Immature natural killer cell (primary cell): ENCODE data around the gene EVL. TPM values are rescaled to one million over a fixed set of nuclear protein-coding genes. Genes with fewer than 3 reads are reported as not detected.
A peak's percentile ranks its signal among the peaks of the same experiment; 100 is the strongest.

Experiments
- DNase-seq, 3 donors: peaks; one replicate each; pipeline ENCODE4 v3.0.0; 2022; ENCODE audit warnings: mixed read lengths in 1 of 3
- H3K27ac Mint-ChIP-seq, 6 donors: one replicate each; pipeline ENCODE4 v1.8.0; 2020; ENCODE audit warnings: mixed read lengths in 6 of 6, mild to moderate bottlenecking in 5 of 6, inconsistent platforms in 4 of 6, moderate library complexity in 3 of 6
- H3K27me3 Mint-ChIP-seq, 3 donors: one replicate each; pipeline ENCODE4 v1.8.0; 2020 to 2021; ENCODE audit warnings: low read depth in 3 of 3, mild to moderate bottlenecking in 3 of 3, mixed read lengths in 3 of 3, moderate library complexity in 3 of 3, inconsistent platforms in 1 of 3
- H3K36me3 Mint-ChIP-seq, 3 donors: one replicate each; pipeline ENCODE4 v1.8.0; 2020; ENCODE audit warnings: mixed read lengths in 3 of 3, inconsistent platforms in 2 of 3, mild to moderate bottlenecking in 2 of 3
- H3K4me1 Mint-ChIP-seq, 2 donors: one replicate each; pipeline ENCODE4 v1.8.0; 2020; ENCODE audit warnings: inconsistent platforms in 2 of 2, mild to moderate bottlenecking in 2 of 2, mixed read lengths in 2 of 2, moderate library complexity in 1 of 2
- H3K4me3 Mint-ChIP-seq, 5 donors: one replicate each; pipeline ENCODE4 v1.8.0; 2020; ENCODE audit warnings: mild to moderate bottlenecking in 5 of 5, mixed read lengths in 5 of 5, inconsistent platforms in 3 of 5, moderate library complexity in 3 of 5
- H3K9me3 Mint-ChIP-seq, 6 donors: one replicate each; pipeline ENCODE4 v1.8.0; 2020; ENCODE audit warnings: mild to moderate bottlenecking in 6 of 6, mixed read lengths in 6 of 6, inconsistent platforms in 4 of 6, moderate library complexity in 3 of 6
- polyA plus RNA-seq, 3 donors: library from polyadenylated mRNA; unstranded; fragments of 300-500 nt; fragmentation: Illumina TruSeq; gene quantifications; one replicate each; pipeline ENCODE4 v1.2.3, GENCODE V29; 2021

The EVL gene
- polyA plus RNA-seq, 3 donors from 2014 or later, result 56.8 to 135 (median 76.3) TPM

DNA sequence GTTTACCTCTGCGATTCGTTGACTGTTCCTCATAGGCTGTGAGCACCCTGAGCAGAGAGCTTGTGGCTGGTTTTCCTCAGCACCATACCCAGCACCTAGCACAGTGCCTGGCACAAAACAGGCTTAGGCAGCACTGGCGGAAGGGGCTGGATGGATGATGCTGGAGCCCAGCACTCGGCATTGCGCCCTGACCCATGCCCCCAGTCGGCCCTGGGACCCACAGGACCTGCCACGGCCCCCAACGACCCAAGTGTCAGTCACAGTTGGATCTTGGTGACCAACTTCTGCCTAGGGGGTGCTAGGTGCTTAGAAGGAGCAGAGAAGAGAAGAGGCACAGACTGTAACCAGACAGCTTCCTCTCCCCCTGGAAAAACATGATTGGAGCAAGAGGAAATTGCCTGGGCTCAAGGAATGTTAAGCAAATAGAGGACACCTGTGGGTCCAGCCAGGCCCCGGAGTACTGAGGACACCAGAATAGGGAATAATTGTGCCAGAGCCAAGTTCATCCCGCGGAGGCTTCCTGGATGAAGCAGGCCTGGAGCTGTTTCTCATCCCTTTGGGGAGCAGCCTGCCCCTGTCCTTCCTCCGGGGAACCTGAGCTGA lies 62.7 kb downstream of the EVL start:
- H3K27me3 Mint-ChIP-seq, result peaks cover 4 to 10% (median 4%) of the 10 kb centered on the region in 3 donors
- H3K27ac Mint-ChIP-seq, result peak overlapping the region in 2 of 6 donors; percentile 25 to 34
- H3K4me1 Mint-ChIP-seq, result peaks cover 0 to 6% of the 10 kb centered on the region in 2 donors
- DNase-seq, result no peak
- no peaks in the 10 kb centered on the region for H3K9me3 Mint-ChIP-seq
- no peak overlapping the region for H3K4me3 Mint-ChIP-seq
- peaks cover 7 to 52% (median 27%) of the 10 kb centered on the region in 3 donors for H3K36me3 Mint-ChIP-seq

DNA sequence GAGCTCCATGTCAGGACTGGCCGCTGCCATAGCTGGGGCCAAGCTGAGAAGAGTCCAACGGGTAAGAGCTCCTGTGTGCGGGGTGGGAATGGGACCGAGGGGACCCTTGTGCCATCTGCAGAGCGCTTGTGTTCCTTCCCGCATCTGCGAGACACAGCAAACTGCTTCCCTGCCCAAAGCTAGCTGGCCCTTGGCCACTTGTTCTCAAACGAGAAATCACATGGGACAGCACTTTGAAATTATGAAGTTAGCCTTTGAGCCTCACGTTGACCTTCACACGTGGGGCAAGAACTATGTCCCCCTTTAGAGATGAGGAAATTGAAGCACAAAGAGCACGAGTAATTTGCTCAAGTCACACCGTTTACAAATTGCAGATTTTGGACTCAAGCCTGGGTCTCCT lies 63.5 kb downstream of the EVL start:
- no peak for DNase-seq
- Mint-ChIP-seq H3K27me3 (peaks cover 4 to 10% (median 4%) of the 10 kb centered on the region in 3 donors), H3K36me3 (peaks cover 3 to 52% (median 24%) of the 10 kb centered on the region in 3 donors), H3K4me3 (no peak overlapping the region), H3K4me1 (peaks cover 0 to 4% of the 10 kb centered on the region in 2 donors), H3K27ac (no peak overlapping the region), H3K9me3 (no peaks in the 10 kb centered on the region)

DNA sequence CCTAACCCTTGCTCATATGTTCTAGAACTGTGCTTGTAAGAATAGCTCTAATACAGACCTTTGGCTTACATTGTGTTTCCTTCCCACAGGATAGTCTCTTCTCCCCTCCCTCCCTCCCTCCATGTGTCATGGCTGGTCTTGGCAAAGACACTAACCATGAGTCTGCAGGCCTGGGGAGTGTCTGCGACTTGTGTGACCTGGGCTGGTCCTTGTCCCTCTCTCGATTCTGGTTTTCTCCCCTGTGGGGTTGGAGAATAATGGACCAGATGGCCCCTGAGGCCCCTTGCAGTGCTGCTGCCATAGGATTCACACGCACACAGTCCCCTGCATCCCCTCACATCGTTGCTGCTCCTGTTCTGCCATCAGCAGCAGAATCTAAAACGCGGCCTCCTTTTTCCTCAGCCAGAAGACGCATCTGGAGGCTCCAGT lies 64.0 kb downstream of the EVL start:
- Mint-ChIP-seq H3K9me3 (no peaks in the 10 kb centered on the region), H3K4me3 (no peak overlapping the region), H3K36me3 (peaks cover 3 to 56% (median 27%) of the 10 kb centered on the region in 3 donors), H3K27ac (peak overlapping the region in 1 of 6 donors; percentile 29), H3K4me1 (peaks cover 0 to 4% of the 10 kb centered on the region in 2 donors), H3K27me3 (peaks cover 4 to 12% (median 4%) of the 10 kb centered on the region in 3 donors)
- no peak for DNase-seq

DNA sequence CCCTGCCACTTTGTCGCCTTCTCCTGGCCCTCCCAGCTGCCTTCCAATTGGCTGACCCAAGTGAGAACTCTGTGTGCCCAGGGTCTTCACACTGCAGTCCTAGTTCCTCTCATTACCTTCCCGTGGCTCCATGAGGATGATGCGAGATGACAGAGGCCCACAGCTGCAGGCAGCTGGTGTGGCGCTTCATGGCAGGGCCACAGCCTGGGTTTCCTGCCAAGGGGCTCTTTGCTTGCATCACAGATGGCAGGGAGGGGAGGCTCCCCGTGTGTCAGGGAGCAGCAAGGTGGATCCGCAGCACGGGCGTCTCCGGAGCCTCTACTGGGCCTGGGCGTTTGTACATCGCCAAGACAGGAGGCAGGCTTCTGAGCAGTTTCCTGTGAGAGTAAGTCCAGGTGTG lies 65.3 kb downstream of the EVL start:
- Mint-ChIP-seq H3K9me3 (no peaks in the 10 kb centered on the region), H3K27ac (peak overlapping the region in 2 of 6 donors; percentile 51 to 81), H3K36me3 (peaks cover 3 to 54% (median 23%) of the 10 kb centered on the region in 3 donors)

DNA sequence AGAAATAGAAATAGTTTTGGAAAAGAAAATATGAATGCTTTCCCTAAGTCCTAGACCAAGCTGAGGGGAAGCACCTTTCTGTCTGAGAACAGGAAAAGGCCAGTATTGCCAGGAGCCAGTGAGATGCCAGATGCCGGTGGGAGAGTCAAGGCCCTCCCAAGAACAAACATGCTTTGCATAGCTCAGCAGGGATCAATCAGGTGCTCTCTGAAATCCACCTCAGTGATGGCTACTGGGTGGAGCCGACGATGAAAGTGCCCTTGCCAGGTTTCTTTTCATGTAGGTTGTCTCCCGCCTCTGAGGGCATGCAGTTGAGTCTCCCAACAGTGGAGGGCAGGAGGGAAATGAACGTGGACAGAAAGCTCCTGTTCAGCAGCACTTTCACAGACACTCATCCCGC lies 66.0 kb downstream of the EVL start:
- H3K36me3 Mint-ChIP-seq, result peaks cover 3 to 56% (median 23%) of the 10 kb centered on the region in 3 donors
- peaks cover 3 to 10% (median 4%) of the 10 kb centered on the region in 3 donors for H3K27me3 Mint-ChIP-seq
- H3K9me3 Mint-ChIP-seq, result no peaks in the 10 kb centered on the region
- no peak for DNase-seq
- peak overlapping the region in 4 of 6 donors; percentile 14 to 76 (median 54) for H3K27ac Mint-ChIP-seq
- H3K4me1 Mint-ChIP-seq, result peaks cover 0 to 2% of the 10 kb centered on the region in 2 donors
- H3K4me3 Mint-ChIP-seq, result no peak overlapping the region

More for the DNA sequence above, 65.3 kb downstream of the EVL start:
- Mint-ChIP-seq H3K4me1 (peaks cover 0 to 2% of the 10 kb centered on the region in 2 donors), H3K4me3 (no peak overlapping the region), H3K27me3 (peaks cover 3 to 10% (median 4%) of the 10 kb centered on the region in 3 donors)
- no peak for DNase-seq

DNA sequence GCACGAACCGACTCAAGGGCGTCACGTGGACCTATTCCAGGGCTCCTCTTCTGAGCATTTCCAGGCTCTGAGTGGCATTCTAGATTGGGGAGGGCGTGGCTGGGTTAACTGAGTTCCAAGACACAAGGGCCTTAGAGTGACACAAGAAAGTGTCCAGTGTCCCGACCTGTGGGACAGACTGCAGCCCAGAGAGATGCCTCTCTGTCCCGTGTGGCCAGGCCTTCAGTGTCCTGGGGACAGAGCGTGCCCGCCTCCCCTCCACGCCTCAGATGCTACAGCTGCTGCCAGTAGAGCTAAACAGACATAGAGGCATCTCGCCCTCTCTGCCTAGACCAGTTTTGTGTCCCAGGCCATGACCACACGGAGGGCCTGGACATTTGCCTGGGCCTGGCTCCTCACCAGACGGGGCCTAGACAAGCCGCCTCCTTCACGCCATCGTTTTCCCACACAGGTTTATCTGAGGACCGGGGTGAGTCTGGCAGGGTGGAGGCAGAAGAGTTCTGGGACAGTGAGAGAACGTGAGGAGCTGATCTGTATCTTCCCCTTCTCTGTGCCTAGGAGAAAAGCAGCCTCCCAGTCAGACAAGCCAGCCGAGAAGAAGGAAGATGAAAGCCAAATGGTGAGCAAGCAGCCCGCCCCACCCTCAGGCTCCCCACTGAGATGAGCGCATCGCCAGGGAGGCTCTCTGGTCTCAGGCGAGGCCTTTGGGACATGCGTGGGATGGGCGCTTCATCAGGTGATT lies 67.1 kb downstream of the EVL start:
- Mint-ChIP-seq H3K4me1 (peaks cover 0 to 3% of the 10 kb centered on the region in 2 donors), H3K27ac (peak overlapping the region in 3 of 6 donors; percentile 16 to 29 (median 26)), H3K9me3 (no peaks in the 10 kb centered on the region), H3K36me3 (peaks cover 3 to 63% (median 27%) of the 10 kb centered on the region in 3 donors), H3K4me3 (no peak overlapping the region), H3K27me3 (peaks cover 3 to 12% (median 4%) of the 10 kb centered on the region in 3 donors)
- DNase-seq, result no peak

DNA sequence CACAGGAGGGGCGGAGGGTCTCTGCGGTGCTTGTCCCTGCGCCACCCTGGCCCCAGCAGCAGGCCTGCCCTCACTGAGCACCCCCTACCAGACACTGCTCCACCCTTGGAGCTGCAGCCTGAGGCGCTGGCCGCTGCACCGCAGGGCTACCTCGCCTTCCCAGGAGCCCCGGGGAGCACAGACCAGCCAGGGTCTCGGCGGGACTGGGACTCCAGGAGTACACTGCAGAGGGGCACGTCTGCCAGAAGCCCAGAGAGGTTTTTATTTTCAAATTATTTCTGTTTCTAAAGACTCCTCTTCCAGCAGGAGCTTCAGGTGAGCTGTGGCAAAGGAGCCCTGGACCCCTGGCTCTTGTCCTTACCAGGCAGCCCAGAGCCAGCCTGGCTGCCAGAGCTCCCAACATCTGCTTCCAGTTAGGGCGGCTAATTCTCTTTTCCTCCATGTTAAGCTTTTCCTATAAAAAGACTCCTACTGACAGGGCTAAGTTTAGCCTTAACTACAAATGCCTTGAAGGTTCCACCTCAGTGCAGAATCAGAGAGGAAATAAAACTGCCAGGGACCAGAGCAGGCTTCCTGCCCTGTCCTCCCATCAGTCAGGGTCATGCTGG lies 67.8 kb downstream of the EVL start:
- DNase-seq, result no peak
- peaks cover 3 to 12% (median 5%) of the 10 kb centered on the region in 3 donors for H3K27me3 Mint-ChIP-seq
- no peaks in the 10 kb centered on the region for H3K9me3 Mint-ChIP-seq
- peaks cover 3 to 60% (median 23%) of the 10 kb centered on the region in 3 donors for H3K36me3 Mint-ChIP-seq
- H3K27ac Mint-ChIP-seq, result peak overlapping the region in 1 of 6 donors; percentile 58
- no peak overlapping the region for H3K4me3 Mint-ChIP-seq
- peaks cover 0 to 3% of the 10 kb centered on the region in 2 donors for H3K4me1 Mint-ChIP-seq

DNA sequence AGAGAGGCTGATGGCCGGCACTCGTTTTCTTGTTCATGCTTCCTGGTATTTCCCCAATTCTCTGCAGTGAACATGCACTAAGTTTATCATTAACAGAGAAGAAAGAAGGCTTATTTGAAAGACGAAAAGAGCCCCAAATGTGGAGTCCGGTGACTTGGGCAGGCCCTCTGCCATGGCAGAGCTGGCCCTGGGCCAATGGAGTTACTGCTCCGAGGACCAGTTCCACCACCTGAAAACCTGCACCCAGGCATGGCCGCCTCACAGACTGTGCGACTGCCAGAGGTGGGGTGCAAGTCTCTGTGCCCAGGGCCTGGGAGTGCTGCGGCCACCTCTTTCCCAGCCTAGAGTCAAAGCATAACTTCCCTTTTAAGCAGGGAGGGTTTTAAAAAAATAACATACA lies 69.4 kb downstream of the EVL start:
- Mint-ChIP-seq H3K36me3 (peaks cover 8 to 66% (median 23%) of the 10 kb centered on the region in 3 donors), H3K27me3 (peaks cover 3 to 17% (median 17%) of the 10 kb centered on the region in 3 donors), H3K27ac (no peak overlapping the region), H3K9me3 (no peaks in the 10 kb centered on the region), H3K4me1 (peaks cover 4 to 6% of the 10 kb centered on the region in 2 donors), H3K4me3 (no peak overlapping the region)
- DNase-seq, result no peak

DNA sequence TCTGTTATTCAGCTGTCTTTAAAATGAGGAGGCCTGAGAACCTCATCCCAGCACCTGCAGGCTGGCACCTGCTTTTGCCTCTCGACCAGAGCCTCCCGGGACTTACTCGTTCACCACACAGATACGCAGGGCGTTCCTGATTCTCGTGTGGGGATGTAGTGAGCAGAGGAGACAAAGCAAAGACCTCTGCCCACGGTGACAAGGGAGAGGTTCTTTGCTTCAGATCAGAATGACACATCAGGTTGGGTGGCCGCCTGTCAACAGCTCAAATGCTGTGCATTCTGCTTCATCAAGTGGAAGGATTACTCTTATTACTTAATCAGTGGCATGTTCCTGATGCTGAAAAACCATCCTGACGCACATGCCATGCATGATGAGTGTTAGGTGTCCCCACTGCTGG lies 69.9 kb downstream of the EVL start:
- Mint-ChIP-seq H3K4me3 (no peak overlapping the region), H3K36me3 (peaks cover 10 to 64% (median 20%) of the 10 kb centered on the region in 3 donors), H3K4me1 (peaks cover 4 to 6% of the 10 kb centered on the region in 2 donors), H3K27ac (peak overlapping the region in 4 of 6 donors; percentile 31 to 57 (median 50)), H3K27me3 (peaks cover 3 to 18% (median 14%) of the 10 kb centered on the region in 3 donors), H3K9me3 (no peaks in the 10 kb centered on the region)
- DNase-seq, result no peak

DNA sequence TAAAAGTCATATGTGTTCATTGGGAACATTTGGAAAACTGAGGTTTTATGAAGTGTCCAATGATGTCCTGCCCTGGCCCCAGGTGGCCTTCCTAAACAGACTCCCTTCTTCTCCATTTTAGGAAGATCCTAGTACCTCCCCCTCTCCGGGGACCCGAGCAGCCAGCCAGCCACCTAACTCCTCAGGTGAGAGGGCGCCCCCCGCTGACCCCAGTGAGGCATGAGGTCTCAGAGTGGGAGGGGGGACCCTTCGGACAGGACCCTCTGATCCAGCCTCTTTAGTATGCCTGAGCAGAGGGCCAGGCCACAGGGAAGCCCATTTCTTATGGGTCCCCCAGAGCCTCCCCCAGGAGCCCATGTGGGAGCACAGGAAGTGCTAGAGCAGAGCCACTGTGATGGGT lies 70.6 kb downstream of the EVL start:
- Mint-ChIP-seq H3K27ac (peak overlapping the region in 5 of 6 donors; percentile 31 to 61 (median 45)), H3K4me3 (no peak overlapping the region), H3K4me1 (peaks cover 4 to 6% of the 10 kb centered on the region in 2 donors), H3K9me3 (no peaks in the 10 kb centered on the region), H3K36me3 (peaks cover 8 to 64% (median 18%) of the 10 kb centered on the region in 3 donors), H3K27me3 (peaks cover 3 to 18% (median 17%) of the 10 kb centered on the region in 3 donors)
- no peak for DNase-seq

DNA sequence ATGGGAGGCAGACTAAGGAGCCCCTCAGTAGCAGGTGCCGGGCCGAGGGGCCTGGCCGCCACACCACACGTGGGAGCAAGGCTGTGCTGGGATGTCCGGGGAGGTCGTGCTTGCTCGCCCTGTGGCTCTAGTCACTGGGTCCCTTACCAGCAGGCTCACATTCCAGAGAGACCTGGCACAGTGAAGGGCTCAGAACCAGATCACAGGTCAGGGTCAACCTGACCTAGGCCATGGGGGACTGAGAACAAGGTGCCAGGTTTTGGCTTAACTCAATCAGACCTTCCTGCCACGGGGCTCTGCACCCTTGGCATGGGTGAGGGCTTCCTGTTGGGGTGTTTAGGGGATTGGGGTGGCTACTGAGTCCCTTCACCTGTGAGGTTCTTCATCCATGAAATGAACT lies 72.0 kb downstream of the EVL start:
- no peaks in the 10 kb centered on the region for H3K9me3 Mint-ChIP-seq
- peaks cover 9 to 58% (median 9%) of the 10 kb centered on the region in 3 donors for H3K36me3 Mint-ChIP-seq
- peaks cover 4 to 6% of the 10 kb centered on the region in 2 donors for H3K4me1 Mint-ChIP-seq
- H3K27me3 Mint-ChIP-seq, result peaks cover 0 to 16% (median 14%) of the 10 kb centered on the region in 3 donors
- no peak overlapping the region for H3K4me3 Mint-ChIP-seq
- H3K27ac Mint-ChIP-seq, result peak overlapping the region in 2 of 6 donors; percentile 31 to 59
- DNase-seq, result no peak

DNA sequence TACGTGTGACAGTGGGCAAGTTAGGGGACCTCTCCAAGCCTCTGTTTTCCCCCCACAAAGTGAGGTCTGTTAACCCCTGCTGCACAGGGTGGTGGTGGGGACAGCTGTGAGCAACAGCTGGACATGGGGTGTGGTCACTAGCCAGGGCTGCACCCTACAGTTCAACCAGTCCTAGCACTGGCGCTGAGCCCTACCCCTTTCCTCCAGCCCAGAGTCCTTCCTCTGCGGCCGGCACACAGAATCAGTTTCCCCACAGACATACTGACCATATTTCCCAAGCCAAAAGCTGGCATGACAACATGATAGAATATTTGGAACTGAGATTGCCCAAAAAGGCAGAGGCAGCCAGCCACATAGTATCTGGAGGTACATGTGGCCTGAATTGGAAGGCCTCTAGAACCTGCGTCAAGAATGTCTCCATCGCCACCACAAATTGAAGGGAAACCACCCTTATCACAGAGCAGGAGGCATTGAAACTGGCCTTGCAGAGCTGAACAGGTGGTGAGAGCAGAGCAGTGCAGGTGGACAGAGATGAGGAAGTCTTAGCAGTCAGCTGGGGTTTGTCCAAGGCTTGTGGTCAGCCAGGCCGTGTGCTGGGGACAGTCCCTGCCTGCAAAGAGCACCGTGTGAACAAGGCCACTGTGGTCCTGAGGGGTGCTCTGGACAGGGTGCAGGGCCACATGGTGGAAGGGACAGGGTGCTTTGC lies 73.0 kb downstream of the EVL start:
- peak overlapping the region in 1 of 5 donors; percentile 6 for H3K4me3 Mint-ChIP-seq
- peaks cover 9 to 52% (median 9%) of the 10 kb centered on the region in 3 donors for H3K36me3 Mint-ChIP-seq
- peak overlapping the region in 5 of 6 donors; percentile 24 to 84 (median 62) for H3K27ac Mint-ChIP-seq
- peaks cover 0 to 20% (median 17%) of the 10 kb centered on the region in 3 donors for H3K27me3 Mint-ChIP-seq
- no peaks in the 10 kb centered on the region for H3K9me3 Mint-ChIP-seq
- H3K4me1 Mint-ChIP-seq, result peaks cover 4 to 6% of the 10 kb centered on the region in 2 donors
- no peak for DNase-seq

DNA sequence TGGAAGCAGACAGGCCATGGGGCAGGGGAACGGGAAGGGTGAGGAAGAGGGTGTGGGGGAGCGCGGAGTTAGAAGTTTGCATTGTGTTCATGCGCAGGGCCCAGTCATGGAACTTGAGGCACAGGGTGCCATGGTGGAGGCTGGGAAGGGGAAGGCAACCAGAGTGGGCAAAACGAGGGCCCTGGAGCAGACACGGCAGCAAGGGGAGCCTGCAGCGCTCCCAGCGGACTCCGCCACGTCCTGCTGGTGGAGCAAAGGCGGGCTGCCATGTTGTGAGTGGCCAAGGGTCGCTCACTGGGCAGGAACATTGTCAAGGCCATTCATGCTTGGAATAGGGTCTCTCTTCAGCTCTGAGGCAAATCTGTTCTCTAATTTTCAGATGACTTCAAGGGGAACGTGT lies 73.7 kb downstream of the EVL start:
- Mint-ChIP-seq H3K36me3 (peaks cover 8 to 47% (median 9%) of the 10 kb centered on the region in 3 donors), H3K4me3 (no peak overlapping the region), H3K27me3 (peaks cover 0 to 21% (median 17%) of the 10 kb centered on the region in 3 donors), H3K9me3 (no peaks in the 10 kb centered on the region), H3K27ac (peak overlapping the region in 4 of 6 donors; percentile 8 to 84 (median 66)), H3K4me1 (peaks cover 4 to 6% of the 10 kb centered on the region in 2 donors)
- DNase-seq, result no peak
